ENCODE results near the gene ZNF236.

The ZNF236 gene

GRCh38 chr18:76882146-76882545, 59.8 kb downstream of the ZNF236 start:
- in situ Hi-C loops (cut with MboI; ENCODE audit: low sequenced_read_pairs, unreplicated experiment) = no loop called here
- no peak for DNase-seq (ENCODE audit: low spot score)
- no peak for TF ChIP-seq CTCF (IDR thresholded peaks at IDR 0.05; ENCODE audit: borderline replicate concordance, control extremely low read depth, extremely low read depth, insufficient read depth, missing control alignments)

- DNase-seq (ENCODE audit: low spot score) = no peak
- in situ Hi-C loops (cut with MboI; ENCODE audit: low sequenced_read_pairs, unreplicated experiment) = no loop called here
- no peak for TF ChIP-seq CTCF (IDR thresholded peaks at IDR 0.05; ENCODE audit: borderline replicate concordance, control extremely low read depth, extremely low read depth, insufficient read depth, missing control alignments)
Measured at GRCh38 chr18:76885001-76885400, 62.6 kb downstream of the ZNF236 start.

GRCh38 chr18:76886112-76886511, 63.8 kb downstream of the ZNF236 start:
- in situ Hi-C loops (cut with MboI; ENCODE audit: low sequenced_read_pairs, unreplicated experiment) = no loop called here
- no peak for DNase-seq (ENCODE audit: low spot score)
- no peak for TF ChIP-seq CTCF (IDR thresholded peaks at IDR 0.05; ENCODE audit: borderline replicate concordance, control extremely low read depth, extremely low read depth, insufficient read depth, missing control alignments)

- in situ Hi-C loops (cut with MboI; ENCODE audit: low sequenced_read_pairs, unreplicated experiment) = no loop called here
- no peak for TF ChIP-seq CTCF (IDR thresholded peaks at IDR 0.05; ENCODE audit: borderline replicate concordance, control extremely low read depth, extremely low read depth, insufficient read depth, missing control alignments)
- DNase-seq (ENCODE audit: low spot score) = no peak
Measured at GRCh38 chr18:76889091-76889699, 66.8 kb downstream of the ZNF236 start.

- in situ Hi-C loops (cut with MboI; ENCODE audit: low sequenced_read_pairs, unreplicated experiment) = no loop called here
- DNase-seq (ENCODE audit: low spot score) = no peak
- no peak for TF ChIP-seq CTCF (IDR thresholded peaks at IDR 0.05; ENCODE audit: borderline replicate concordance, control extremely low read depth, extremely low read depth, insufficient read depth, missing control alignments)
Measured at GRCh38 chr18:76892832-76893231, 70.5 kb downstream of the ZNF236 start.

- no peak for DNase-seq (ENCODE audit: low spot score)
- in situ Hi-C loops (cut with MboI; ENCODE audit: low sequenced_read_pairs, unreplicated experiment) = no loop called here
- TF ChIP-seq CTCF (IDR thresholded peaks at IDR 0.05; ENCODE audit: borderline replicate concordance, control extremely low read depth, extremely low read depth, insufficient read depth, missing control alignments) = no peak
Measured at GRCh38 chr18:76894566-76895346, 72.4 kb downstream of the ZNF236 start.

All from GM13976 (cell line).